Measurements from ENCODE around the gene CWC15.

DNA sequence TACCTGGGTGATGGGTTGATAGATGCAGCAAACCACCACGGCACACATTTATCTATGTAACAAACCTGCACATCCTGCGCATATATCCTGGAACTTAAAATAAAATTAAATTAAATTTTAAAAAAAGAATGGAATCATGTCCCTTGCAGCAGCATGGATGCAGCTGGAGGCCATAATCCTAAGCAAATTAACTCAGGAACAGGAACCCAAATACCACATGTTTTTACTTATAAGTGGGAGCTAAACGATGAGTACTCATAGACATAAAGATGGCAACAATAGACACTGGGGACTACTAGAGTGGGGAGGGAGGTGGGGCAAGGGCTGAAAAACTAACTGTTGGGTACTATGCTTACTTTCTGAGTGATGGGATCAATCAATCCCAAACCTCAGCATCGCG is 40.9 kb downstream of the CWC15 start:
- TF ChIP-seq EZH2 (IDR thresholded peaks at IDR 0.05; ENCODE audit: low read length, unreplicated experiment) = no peak
- TF ChIP-seq, protein P1, sequence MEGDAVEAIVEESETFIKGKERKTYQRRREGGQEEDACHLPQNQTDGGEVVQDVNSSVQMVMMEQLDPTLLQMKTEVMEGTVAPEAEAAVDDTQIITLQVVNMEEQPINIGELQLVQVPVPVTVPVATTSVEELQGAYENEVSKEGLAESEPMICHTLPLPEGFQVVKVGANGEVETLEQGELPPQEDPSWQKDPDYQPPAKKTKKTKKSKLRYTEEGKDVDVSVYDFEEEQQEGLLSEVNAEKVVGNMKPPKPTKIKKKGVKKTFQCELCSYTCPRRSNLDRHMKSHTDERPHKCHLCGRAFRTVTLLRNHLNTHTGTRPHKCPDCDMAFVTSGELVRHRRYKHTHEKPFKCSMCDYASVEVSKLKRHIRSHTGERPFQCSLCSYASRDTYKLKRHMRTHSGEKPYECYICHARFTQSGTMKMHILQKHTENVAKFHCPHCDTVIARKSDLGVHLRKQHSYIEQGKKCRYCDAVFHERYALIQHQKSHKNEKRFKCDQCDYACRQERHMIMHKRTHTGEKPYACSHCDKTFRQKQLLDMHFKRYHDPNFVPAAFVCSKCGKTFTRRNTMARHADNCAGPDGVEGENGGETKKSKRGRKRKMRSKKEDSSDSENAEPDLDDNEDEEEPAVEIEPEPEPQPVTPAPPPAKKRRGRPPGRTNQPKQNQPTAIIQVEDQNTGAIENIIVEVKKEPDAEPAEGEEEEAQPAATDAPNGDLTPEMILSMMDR (conservative IDR thresholded peaks at IDR 0.05; ENCODE audit: low read depth, low read length) = no peak
- no peak for TF ChIP-seq EZH2phosphoT487 (IDR thresholded peaks at IDR 0.05; ENCODE audit: borderline replicate concordance, low read length)
